DND-41 (cell line): Measurements from ENCODE around the gene NCSTN.

ENCODE experiments used
- CTCF ChIP-seq: IDR thresholded peaks from 2 replicates; pipeline ENCODE4 v1.5.1; 2012; ENCODE audit warnings: borderline replicate concordance, low read length, moderate library complexity, mild to moderate bottlenecking; ENCODE audit not compliant: poor library complexity, severe bottlenecking; ENCODE audit errors: extremely low read depth
- EZH2 ChIP-seq: IDR thresholded peaks from 3 replicates; pipeline ENCODE4 v1.6.1; 2012; ENCODE audit warnings: borderline replicate concordance, low read depth, mild to moderate bottlenecking, moderate library complexity, low read length, inconsistent platforms; ENCODE audit not compliant: severe bottlenecking

- TF ChIP-seq CTCF (no peak), EZH2 (no peak)
Measured at GRCh38 chr1:160322831-160323230, 20.4 kb upstream of the NCSTN start.
